Measurements from ENCODE around the gene TMEM37.

Gene TMEM37

GRCh38 chr2:119461811-119462210 is 30.2 kb downstream of the TMEM37 start:
- DNase-seq = no peak

- no peak for DNase-seq
Measured at GRCh38 chr2:119462574-119462973, 30.9 kb downstream of the TMEM37 start.

DNA sequence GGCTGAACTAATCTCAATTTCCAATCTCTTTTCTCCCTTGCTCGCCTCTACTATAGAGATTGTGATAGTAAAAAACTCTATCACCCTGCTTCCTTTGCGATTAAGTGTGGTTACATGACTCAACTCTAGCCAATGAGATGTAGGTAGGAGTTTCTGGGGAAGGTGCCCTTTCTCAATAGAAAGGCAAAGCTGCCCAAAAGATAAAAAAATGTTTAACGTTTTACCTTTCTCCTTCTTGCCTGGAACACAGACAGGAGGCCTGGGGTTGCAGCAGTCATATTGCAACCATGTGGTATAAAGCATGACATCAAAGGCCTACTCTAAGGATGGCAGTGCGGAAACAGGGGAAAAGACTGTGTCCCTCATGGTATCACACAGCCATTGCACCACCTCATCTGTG is 31.5 kb downstream of the TMEM37 start:
- no peak for DNase-seq

DNA sequence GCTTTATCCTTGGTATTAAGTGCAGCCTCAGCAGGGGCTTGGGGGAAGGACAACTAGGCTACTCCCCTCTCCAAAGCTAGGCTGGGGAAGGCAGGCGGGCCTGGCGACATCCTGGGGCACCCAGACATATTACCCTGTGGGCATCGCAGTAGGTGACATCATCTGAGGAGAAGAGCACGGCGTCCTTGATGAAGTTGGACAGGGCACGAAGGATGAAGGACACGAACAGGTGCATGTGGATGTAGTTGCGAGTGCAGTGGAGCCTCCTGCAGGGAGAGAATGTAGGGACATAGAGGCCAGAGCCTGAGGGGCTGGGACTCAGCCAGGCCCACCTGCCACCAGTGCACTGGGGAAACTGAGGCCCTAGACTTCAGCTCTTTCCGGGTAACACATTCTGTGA is 32.3 kb downstream of the TMEM37 start:
- DNase-seq = no peak

- DNase-seq = no peak
Measured at GRCh38 chr2:119464981-119465380, 33.3 kb downstream of the TMEM37 start.

- DNase-seq = no peak
Measured at GRCh38 chr2:119465687-119466086, 34.0 kb downstream of the TMEM37 start.

GRCh38 chr2:119466373-119466772 is 34.7 kb downstream of the TMEM37 start:
- no peak for DNase-seq

DNA sequence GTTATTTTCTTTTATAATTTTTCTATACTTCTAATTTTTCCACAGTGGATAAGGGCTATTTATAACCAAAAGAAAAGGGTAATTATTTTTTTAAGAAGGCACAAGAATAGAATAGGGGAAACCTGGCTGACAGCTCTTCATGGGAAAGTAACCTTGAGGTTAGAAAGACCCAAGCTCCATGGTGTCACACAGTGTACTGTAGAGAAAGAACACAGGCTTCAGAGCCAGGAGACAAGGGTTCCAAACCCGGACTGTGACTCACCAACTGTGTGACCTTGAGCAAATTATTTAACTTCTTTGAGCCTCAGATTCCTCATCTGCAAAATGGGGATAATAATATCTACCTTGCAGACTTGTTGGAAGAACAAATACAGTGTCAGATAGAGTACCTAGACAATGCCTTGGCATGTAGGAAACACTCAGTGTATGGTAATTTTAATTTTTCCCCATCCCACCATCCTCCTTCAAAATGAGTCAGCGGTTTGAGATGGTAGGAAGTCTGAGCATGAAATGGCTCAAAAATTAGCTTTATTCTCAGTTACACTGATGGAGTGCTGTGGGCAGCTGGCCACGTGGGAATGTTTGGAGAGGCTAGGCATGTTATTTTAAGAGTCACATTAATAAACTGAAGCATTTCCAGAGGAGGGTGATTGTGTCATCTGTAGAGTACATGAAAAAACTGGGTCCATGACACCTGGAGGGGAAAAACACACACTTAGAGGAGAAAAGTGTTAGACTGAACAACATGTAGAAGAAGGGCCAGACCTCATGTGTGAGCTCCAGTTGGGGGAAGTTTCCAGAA is 36.7 kb downstream of the TMEM37 start:
- no peak for DNase-seq

GRCh38 chr2:119469131-119469530 is 37.5 kb downstream of the TMEM37 start:
- no peak for DNase-seq

DNA sequence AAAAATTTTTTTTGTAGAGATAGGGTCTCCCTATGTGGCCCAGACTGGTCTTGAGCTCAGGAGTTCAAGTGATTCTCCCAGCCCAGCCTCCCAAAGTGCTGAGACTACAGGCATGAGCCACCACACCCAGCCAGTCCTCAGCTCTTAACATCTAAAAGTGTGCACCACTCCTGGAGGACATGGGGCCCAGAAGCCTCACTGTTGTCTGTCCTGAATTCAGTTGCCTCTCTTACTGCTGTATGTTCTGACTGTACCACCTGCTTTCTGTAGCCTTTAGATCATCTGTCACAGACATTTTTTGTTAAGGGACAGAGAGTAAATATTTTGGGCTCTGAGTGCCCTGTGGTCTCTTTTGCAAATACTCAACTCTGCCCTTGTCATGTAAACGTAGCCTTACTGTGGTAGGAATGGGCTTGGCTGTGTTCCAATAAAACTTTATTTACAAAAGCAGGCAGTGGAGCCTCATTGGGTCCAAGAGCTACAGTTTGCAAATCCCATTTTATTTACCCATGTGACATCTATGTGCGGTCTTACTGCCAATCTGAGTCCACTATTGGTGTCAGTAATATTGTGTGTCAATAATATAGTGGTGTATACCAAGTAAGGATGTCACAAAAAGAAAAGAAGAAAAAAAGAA is 38.1 kb downstream of the TMEM37 start:
- DNase-seq = no peak

GRCh38 chr2:119472749-119473148 is 41.1 kb downstream of the TMEM37 start:
- no peak for DNase-seq

DNA sequence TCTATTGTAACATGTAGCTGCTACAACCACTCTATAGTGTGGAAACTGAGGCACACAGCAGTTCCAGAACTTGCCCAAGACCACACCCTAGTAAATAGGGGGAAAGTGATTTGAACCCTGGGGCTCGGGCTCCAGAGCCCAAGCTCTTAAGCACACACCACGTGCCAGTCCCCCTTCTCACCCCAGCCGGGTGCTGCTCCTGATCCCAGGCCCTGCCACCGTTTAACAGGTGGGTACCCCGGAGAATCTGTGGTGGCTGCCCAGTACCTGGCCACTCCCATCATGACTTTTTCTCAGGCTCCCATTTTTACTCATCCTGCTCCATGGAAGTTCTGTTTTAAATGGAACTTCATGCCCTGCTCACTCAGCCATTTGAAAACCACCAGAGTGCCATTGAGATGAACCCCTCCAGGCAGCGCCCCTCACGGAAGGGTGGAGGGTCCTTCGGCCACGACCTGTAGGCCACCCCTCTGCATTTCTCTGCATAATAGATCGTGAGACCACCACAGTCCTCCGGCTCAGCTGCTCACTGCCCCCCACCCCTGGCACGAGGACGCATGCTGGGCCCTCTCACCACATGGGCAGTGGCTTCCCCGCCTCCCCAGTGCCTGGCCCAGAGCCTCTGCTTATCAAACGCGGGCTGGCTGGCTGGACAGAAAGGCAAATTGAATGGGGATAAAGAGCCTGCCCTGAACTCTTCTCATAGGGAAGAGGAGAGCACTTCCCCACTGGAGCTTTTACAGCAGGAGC is 42.1 kb downstream of the TMEM37 start:
- DNase-seq = no peak

GRCh38 chr2:119474371-119475224 is 42.9 kb downstream of the TMEM37 start:
- no peak for DNase-seq

DNA sequence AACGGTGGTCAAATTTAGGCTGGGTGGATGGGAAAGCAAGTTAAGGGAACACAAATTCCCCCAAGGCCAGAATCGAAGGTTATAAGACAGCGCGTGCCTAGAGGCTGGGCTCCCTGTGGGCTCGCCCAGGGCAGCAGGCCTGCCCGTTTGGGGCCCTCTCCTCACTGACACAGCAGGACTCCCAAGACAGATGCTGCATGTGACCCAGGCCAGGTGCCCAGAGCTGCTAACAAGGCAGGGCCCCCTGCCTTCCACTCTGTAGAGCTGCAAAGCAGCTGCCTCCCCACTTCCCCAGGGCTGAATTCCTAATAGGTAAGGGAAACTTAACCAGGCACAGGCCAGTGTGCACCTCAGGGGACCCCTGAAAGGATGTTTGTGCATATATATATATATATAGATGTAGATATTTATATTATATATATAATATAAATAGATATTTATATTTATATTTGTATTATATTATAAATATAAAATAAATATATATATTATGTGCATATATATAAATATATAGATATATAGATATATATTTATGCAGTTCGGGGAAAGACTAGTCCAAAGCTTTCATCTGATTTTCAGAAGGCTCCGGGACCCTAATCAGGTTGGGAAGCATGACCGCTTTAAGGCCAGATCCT is 43.7 kb downstream of the TMEM37 start:
- no peak for DNase-seq

- no peak for DNase-seq
Measured at GRCh38 chr2:119475857-119476244, 44.2 kb downstream of the TMEM37 start.

DNA sequence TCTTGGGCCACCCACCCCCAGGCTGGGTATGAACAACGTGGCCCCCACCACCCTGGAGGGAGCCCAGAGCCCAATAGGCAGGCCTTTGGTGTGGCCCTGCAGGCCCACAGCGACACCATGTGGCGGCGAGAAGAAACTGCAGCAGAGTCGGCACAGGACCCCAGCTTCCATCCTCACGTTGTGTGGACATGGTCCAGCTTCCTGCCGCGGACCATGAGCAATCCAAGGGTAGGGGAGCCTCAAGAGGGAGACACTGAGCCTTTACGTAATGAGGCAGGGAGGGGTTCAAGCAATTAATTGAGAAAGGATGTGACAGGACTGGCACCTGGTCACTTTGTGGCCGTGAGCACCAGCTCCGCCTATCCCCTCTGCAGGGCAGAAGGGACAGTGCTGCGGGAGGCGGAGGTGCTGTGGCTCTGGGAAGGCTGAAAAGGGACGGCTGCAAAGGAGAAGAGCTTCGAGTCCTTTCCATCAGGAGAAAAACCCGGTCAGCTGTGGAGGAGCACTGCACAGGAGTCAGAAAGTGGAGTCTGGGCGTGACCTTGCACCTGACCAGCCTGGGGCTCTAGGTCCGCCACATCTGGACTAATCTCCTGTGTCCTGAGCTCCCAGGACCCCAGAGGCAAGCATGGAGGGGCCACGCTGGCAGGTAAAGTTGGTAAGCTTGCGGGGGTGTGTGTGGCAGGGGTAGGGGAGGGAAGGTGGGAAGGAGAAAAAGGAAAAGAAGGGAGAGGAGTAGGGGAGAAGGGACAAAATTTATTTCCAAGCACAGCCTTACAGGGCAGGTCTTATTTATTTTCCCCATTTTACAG is 44.9 kb downstream of the TMEM37 start:
- no peak for DNase-seq

- DNase-seq = no peak
Measured at GRCh38 chr2:119477113-119477505, 45.5 kb downstream of the TMEM37 start.

GRCh38 chr2:119478188-119478977 is 46.7 kb downstream of the TMEM37 start:
- DNase-seq = no peak

DNA sequence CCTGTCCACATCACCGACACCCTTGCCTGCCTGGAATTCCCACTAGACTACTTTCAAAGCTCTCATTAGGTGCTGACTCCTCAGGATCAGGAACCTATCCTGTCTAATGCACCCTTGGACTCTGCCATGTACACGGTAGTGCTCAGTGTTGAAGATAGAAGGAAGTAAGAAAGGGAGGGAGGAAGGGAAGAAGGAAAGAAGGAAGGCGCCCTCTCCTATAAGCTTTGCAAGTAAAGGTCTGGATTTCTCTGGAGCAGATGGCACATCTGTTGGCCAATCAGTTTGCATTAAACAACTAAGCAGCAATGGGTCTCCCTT is 47.3 kb downstream of the TMEM37 start:
- no peak for DNase-seq

DNA sequence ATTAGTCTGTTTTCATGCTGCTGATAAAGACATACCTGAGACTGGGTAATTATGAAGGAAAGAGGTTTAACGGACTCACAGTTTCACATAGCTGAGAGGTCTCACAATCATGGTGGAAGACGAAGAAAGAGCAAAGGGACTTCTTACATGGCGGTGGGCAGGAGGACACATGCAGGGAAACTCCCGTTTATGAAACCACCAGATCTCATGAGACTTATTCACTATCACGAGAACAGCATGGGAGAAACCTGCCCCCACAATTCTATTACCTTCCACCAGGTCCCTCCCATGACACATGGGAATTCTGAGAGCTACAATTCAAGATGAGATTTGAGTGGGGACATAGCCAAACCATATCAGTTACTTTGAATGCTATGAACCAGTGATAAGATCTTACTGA is 48.5 kb downstream of the TMEM37 start:
- DNase-seq = no peak

DNA sequence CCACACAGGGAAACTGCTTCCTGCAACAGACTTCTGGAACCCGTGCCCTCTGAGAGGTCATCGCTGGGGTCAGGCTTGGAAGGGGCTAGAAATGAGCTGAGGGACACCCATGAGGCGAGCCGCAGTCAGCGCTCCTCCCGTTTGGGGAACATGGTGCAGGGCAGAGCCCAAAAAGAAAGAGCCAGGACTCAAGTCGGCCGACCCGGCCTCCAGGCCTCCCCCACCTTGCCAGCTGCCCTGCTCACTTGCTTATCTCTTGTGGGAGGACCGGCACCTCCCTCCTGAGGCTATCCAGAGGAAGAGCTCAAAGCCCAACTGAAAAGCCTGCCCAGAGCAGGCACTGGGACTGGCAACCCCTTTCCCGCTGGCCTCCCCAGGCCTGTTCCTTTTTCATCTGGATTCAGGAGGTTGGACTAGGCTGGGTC is 49.1 kb downstream of the TMEM37 start:
- no peak for DNase-seq
